ENCODE measurements around the gene EXOC6. TPM values are rescaled to one million over a fixed set of nuclear protein-coding genes. Genes with fewer than 3 reads are reported as not detected.

Gene EXOC6
- polyA plus RNA-seq, 1 donor (not counting 4 experiments of a cell fraction or from before 2014, with no cell fraction given) = 1.2 TPM

DNA sequence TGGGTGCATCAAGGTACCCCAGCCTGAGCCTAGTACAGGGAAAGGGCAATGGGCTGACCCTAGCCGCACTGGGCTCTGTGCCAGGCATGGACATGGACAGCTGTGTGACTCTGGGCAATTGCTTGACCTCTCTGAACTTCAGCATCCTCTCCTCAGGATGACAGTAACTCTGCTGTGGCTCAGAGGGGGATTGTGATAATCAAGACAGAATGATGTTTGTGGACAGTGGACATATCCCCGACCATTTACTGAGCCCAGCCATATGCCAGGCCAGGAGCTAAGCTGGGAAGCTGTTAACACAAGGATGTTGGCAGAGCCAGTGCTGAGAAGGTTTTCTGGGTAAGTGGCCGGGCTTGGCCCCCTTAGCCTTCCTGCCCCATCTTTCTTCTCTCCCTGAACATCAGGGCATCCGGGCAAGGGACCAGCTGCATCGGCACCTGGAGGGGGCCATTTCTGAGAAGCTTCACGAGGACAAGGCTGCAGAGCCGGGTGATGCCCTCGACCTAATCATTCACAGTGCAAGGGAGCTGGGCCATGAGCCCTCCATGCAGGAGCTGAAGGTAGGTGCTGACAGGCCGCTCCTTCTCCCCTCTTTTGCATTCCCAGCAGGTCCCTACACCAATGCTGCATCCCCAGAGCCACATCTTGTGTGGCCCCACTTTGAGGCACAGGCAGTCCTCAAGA lies 215.8 kb downstream of the EXOC6 start:
- H3K4me2 ChIP-seq (ENCODE audit: control insufficient read depth, extremely low read depth, insufficient read depth, low read depth, low read length) = no peak overlapping the region
- no peak for FAIRE-seq
- dilution Hi-C loops (cut with MboI; ENCODE audit: extremely low pct_ligation_motif_present, low sequenced_read_pairs) = no loop called here

DNA sequence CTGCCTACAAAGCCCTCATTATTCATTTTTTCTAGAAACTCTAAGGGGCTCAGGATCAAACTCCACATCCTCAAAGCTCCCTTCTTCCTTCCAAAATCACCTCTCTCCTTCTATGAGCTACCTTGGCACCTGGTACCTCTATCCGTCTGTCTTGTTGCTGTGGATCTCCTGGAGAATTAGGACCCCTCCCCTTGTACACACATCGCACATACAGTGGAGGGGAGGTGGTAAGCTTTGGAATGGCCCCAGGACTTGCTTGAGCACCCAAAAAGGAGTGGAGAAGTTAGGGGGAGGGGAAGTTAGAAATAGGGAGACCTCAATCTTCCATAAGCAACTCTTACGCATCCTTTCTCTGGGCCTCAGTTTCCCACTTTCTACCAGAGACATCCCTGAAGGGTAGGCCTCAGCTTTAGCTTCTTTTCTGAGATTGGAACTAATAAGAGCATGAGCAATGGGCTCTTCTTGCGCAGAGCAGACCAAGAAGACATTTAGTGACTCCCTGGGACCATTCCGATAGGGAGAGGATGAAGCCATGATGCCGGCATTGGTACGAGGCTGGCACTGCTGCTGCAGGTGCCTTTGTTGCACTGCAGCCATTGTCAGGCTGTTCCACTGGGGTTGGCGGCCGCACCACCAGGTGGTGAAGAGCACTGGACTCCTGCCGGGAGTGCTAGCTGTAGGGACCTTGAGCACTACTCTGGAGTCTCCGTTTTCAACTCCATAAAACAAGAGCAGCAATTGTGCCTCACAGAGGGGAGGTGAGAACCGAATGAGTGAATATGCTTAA lies 216.7 kb downstream of the EXOC6 start:
- TF ChIP-seq EZH2 (IDR thresholded peaks at IDR 0.05; ENCODE audit: low read length) = no peak
- TF ChIP-seq, protein P1, sequence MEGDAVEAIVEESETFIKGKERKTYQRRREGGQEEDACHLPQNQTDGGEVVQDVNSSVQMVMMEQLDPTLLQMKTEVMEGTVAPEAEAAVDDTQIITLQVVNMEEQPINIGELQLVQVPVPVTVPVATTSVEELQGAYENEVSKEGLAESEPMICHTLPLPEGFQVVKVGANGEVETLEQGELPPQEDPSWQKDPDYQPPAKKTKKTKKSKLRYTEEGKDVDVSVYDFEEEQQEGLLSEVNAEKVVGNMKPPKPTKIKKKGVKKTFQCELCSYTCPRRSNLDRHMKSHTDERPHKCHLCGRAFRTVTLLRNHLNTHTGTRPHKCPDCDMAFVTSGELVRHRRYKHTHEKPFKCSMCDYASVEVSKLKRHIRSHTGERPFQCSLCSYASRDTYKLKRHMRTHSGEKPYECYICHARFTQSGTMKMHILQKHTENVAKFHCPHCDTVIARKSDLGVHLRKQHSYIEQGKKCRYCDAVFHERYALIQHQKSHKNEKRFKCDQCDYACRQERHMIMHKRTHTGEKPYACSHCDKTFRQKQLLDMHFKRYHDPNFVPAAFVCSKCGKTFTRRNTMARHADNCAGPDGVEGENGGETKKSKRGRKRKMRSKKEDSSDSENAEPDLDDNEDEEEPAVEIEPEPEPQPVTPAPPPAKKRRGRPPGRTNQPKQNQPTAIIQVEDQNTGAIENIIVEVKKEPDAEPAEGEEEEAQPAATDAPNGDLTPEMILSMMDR (optimal IDR thresholded peaks at IDR 0.05 in 1 of 3, IDR thresholded peaks at IDR 0.05 in 1 of 3, conservative IDR thresholded peaks at IDR 0.05 in 1 of 3; ENCODE audit: extremely low read depth in 1 of 3, insufficient read depth in 2 of 3, low read length in 3 of 3) = no peak
- H3K4me3 ChIP-seq (ENCODE audit: control insufficient read depth in 2 of 3, extremely low read depth in 1 of 3, insufficient read depth in 2 of 3, low read depth in 1 of 3, low read length in 3 of 3) = no peak overlapping the region
- no peak overlapping the region for H2AFZ ChIP-seq (ENCODE audit: control insufficient read depth, low read length)
- no peak overlapping the region for H3K27ac ChIP-seq (ENCODE audit: control insufficient read depth, insufficient read depth, low read length)
- H3K27me3 ChIP-seq (ENCODE audit: control insufficient read depth, extremely low read depth, insufficient read depth, low read length) = peaks cover 100% of the 10 kb centered on the region
- H3K4me1 ChIP-seq (ENCODE audit: control insufficient read depth, extremely low read depth, insufficient read depth, low read length) = peaks cover 6% of the 10 kb centered on the region
- DNase-seq (ENCODE audit: low read depth, low spot score) (no peak), FAIRE-seq (no peak)
- H3K79me2 ChIP-seq (ENCODE audit: control insufficient read depth, insufficient read depth, low read length) = no peaks in the 10 kb centered on the region
- H3K4me2 ChIP-seq (ENCODE audit: control insufficient read depth, extremely low read depth, insufficient read depth, low read depth, low read length) = no peak overlapping the region
- H3K9me3 ChIP-seq (ENCODE audit: control insufficient read depth, low read depth, low read length) = no peaks in the 10 kb centered on the region
- no peak overlapping the region for H3K9ac ChIP-seq (ENCODE audit: control insufficient read depth, extremely low read depth, insufficient read depth, low read length)
- H3K36me3 ChIP-seq (ENCODE audit: control insufficient read depth in 2 of 2, extremely low read depth in 1 of 2, insufficient read depth in 2 of 2, low read length in 2 of 2) = no peaks in the 10 kb centered on the region
- H3K9me1 ChIP-seq (ENCODE audit: control insufficient read depth, extremely low read depth, insufficient read depth, low read length) = no peaks in the 10 kb centered on the region
- peaks cover 6% of the 10 kb centered on the region for H4K20me1 ChIP-seq (ENCODE audit: control insufficient read depth, extremely low read depth, insufficient read depth, low read length)
- dilution Hi-C loops (cut with MboI; ENCODE audit: extremely low pct_ligation_motif_present, low sequenced_read_pairs) = no loop called here

More for the DNA sequence above, 215.8 kb downstream of the EXOC6 start:
- no peak overlapping the region for H2AFZ ChIP-seq (ENCODE audit: control insufficient read depth, low read length)
- H3K9ac ChIP-seq (ENCODE audit: control insufficient read depth, extremely low read depth, insufficient read depth, low read length) = no peak overlapping the region
- peaks cover 6% of the 10 kb centered on the region for H4K20me1 ChIP-seq (ENCODE audit: control insufficient read depth, extremely low read depth, insufficient read depth, low read length)
- DNase-seq (ENCODE audit: low read depth, low spot score) = no peak
- no peaks in the 10 kb centered on the region for H3K36me3 ChIP-seq (ENCODE audit: control insufficient read depth in 2 of 2, extremely low read depth in 1 of 2, insufficient read depth in 2 of 2, low read length in 2 of 2)
- TF ChIP-seq EZH2 (IDR thresholded peaks at IDR 0.05; ENCODE audit: low read length) = no peak
- TF ChIP-seq, protein P1 (optimal IDR thresholded peaks at IDR 0.05 in 1 of 3, IDR thresholded peaks at IDR 0.05 in 1 of 3, conservative IDR thresholded peaks at IDR 0.05 in 1 of 3; ENCODE audit: extremely low read depth in 1 of 3, insufficient read depth in 2 of 3, low read length in 3 of 3) = no peak
- H3K27ac ChIP-seq (ENCODE audit: control insufficient read depth, insufficient read depth, low read length) = no peak overlapping the region
- no peaks in the 10 kb centered on the region for H3K79me2 ChIP-seq (ENCODE audit: control insufficient read depth, insufficient read depth, low read length)
- H3K4me1 ChIP-seq (ENCODE audit: control insufficient read depth, extremely low read depth, insufficient read depth, low read length) = peaks cover 6% of the 10 kb centered on the region
- no peaks in the 10 kb centered on the region for H3K9me1 ChIP-seq (ENCODE audit: control insufficient read depth, extremely low read depth, insufficient read depth, low read length)
- H3K4me3 ChIP-seq (ENCODE audit: control insufficient read depth in 2 of 3, extremely low read depth in 1 of 3, insufficient read depth in 2 of 3, low read depth in 1 of 3, low read length in 3 of 3) = no peak overlapping the region
- no peaks in the 10 kb centered on the region for H3K9me3 ChIP-seq (ENCODE audit: control insufficient read depth, low read depth, low read length)
- peaks cover 99% of the 10 kb centered on the region for H3K27me3 ChIP-seq (ENCODE audit: control insufficient read depth, extremely low read depth, insufficient read depth, low read length)
